Cerebellar nuclear complex (tissue), 1 donor: Measurements from ENCODE around the gene GNS.

ENCODE experiments used
- DNase-seq, 2 experiments: peaks; one replicate each; lab custom pipeline; 2025; lab: John Stamatoyannopoulos, UW

GNS gene

DNA sequence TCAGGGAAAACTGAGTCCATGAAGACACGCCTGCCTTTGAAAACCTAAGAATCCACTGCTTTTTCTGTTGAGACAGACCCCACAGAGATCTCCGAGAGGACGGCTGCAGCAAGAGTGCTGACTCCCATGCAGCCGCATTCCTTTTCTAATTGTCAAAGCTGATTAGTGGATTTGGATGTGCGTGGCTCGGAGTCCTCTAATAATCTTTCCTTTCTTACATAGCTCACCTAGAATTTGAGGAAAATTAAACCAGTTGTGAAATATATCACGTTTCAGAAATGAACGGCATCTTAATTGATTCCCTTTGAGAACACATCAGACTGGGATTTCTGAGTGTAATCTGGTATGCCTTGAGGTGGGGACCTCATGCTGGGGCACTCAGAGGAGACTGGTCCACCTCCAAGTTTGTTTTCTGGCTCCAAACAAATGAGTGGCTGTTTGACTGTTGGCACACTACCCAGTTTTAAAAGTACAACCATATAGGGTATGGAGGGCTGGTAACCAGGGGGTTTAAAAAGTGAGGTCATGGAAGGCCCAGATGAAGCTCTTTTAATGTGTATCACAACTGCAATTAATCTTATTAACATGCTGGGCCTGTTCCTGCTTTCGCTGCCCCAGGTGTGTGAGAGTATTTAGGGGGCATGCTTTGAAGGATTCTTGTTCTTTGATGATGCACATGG is 85.6 kb downstream of the GNS start:
- no peak for DNase-seq

- no peak for DNase-seq
Observed at GRCh38 chr12:64672925-64673409, 86.2 kb downstream of the GNS start.

GRCh38 chr12:64671681-64672080 is 87.5 kb downstream of the GNS start:
- no peak for DNase-seq

DNA sequence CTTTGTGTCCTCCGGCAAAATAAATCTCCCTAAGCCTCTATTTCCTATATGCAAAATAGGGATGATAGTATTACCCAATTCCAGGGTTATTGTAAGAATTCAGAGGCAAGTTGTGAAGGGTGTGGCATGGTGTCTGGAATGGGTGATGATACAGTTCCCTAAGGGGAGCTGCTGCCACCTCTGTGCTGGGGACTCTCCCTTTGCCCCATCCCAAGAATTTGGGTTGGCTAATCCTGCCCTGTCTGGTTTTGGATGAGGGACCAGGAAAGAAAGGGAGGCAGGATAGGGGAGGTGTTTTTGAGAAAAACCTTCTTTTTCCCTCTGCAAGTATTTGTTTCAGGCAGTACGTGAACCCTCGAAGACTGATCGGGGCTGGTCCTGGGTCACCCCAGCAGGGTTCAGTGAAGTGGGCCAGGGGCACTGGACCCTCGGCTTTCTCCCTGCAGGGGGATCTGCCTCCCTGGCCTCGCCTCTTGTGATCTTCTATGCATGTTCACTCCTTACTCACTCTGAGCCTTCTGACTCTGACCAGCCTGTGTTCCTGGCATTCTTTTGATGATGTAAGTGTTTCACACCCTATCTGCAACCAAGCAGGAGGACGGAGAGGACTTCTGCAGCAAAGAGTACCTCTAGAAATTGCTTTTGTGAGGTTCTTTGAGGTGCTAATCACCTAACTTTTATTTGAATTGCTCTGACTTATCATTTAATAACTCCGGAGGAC is 88.1 kb downstream of the GNS start:
- no peak for DNase-seq

- DNase-seq, result no peak
Observed at GRCh38 chr12:64670019-64670418, 89.2 kb downstream of the GNS start.

GRCh38 chr12:64669270-64669842 is 89.8 kb downstream of the GNS start:
- DNase-seq, result no peak

- DNase-seq, result no peak
Observed at GRCh38 chr12:64667793-64668192, 91.4 kb downstream of the GNS start.

DNA sequence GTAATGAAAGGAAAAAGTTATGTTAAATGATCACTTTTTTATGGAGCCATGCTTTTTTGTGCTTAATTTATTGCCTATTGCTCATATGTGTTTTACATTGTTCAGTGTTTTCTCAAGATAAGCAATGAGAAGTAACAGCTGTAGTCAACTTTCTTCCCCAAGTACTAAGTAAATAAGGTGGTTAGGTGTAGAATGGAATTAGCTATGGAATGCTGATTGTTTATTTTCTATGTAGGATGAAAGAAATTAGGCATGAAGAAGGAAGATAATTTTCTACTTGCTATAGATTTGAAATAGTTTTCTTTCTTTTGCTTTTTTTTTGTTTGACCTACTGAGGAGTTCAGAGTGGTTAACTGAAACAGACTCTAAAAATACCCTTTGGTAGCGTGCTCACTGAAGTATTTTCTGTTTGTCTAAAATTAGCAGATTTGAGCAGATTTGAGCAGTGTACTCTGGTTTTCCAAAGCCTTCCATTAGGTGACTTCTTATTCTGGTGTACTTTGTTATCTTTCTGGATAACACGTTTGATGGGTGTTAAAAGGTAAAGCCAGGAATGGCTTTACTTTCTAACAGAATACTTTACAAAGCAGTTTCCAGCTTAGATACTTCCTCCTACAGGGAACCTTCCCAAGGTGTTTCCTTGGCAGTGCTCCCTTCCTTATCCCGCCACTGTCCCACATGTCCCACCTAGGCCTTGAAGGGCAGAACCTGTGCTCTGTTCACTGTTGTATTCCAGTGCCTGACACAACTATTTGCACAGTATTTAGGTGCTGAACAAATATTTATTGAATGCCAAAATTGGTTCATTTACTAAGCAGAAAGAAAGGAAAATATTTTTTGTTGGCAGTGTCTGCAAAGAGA is 92.9 kb downstream of the GNS start:
- no peak for DNase-seq

- no peak for DNase-seq
Observed at GRCh38 chr12:64665514-64665913, 93.7 kb downstream of the GNS start.
